ENCODE data around the gene PLEKHA1.

The PLEKHA1 gene

GRCh38 chr10:122373721-122374120 lies 787 bp upstream of the PLEKHA1 start:
- no peak overlapping the region for H3K4me3 ChIP-seq (ENCODE audit: low read length)
- H3K4me1 ChIP-seq (ENCODE audit: low read length), result peaks cover 6% of the 10 kb centered on the region
- no peaks in the 10 kb centered on the region for H3K79me2 ChIP-seq (ENCODE audit: low read length)
- H3K9me3 ChIP-seq (ENCODE audit: insufficient read depth, low read length), result no peaks in the 10 kb centered on the region
- no peak overlapping the region for H3K9ac ChIP-seq (ENCODE audit: low read length)
- no peak for TF ChIP-seq CTCF (IDR thresholded peaks at IDR 0.05; ENCODE audit: low read depth, low read length)
- H3K36me3 ChIP-seq (replicated peaks; ENCODE audit: low read depth, low read length), result no peaks in the 10 kb centered on the region
- no peak overlapping the region for H2AFZ ChIP-seq (ENCODE audit: low read depth, low read length)
- peaks cover 58% of the 10 kb centered on the region for H3K27me3 ChIP-seq (ENCODE audit: low read depth, low read length)
- H3K4me2 ChIP-seq (ENCODE audit: low read length), result peak overlapping the region; percentile 54; the same call in 1 of the 2 replicates
- H3K27ac ChIP-seq (ENCODE audit: low read length), result no peak overlapping the region
- no peaks in the 10 kb centered on the region for H4K20me1 ChIP-seq (ENCODE audit: insufficient read depth, low read length)

GRCh38 chr10:122374859-122375678 lies 561 bp downstream of the PLEKHA1 start:
- peaks cover 64% of the 10 kb centered on the region for H3K27me3 ChIP-seq (ENCODE audit: low read depth, low read length)
- no peaks in the 10 kb centered on the region for H3K36me3 ChIP-seq (replicated peaks; ENCODE audit: low read depth, low read length)
- peaks cover 6% of the 10 kb centered on the region for H3K4me1 ChIP-seq (ENCODE audit: low read length)
- no peaks in the 10 kb centered on the region for H3K9me3 ChIP-seq (ENCODE audit: insufficient read depth, low read length)
- no peak for TF ChIP-seq CTCF (IDR thresholded peaks at IDR 0.05; ENCODE audit: low read depth, low read length)
- TF ChIP-seq EZH2phosphoT487 (IDR thresholded peaks at IDR 0.05; ENCODE audit: low read depth), result peak; percentile 64; the same call in 1 of the 2 replicates
- no peaks in the 10 kb centered on the region; the same call in 1 of the 2 replicates for H4K20me1 ChIP-seq (ENCODE audit: insufficient read depth, low read length)
- H3K9ac ChIP-seq (ENCODE audit: low read length), result peak overlapping the region; percentile 46; the same call in 1 of the 2 replicates
- H3K4me2 ChIP-seq (ENCODE audit: low read length), result peak overlapping the region; percentile 64
- no peak overlapping the region for H2AFZ ChIP-seq (ENCODE audit: low read depth, low read length)
- H3K79me2 ChIP-seq (ENCODE audit: low read length), result no peaks in the 10 kb centered on the region
- peak overlapping the region; percentile 74 for H3K4me3 ChIP-seq (ENCODE audit: low read length)
- no peak overlapping the region for H3K27ac ChIP-seq (ENCODE audit: low read length)

GRCh38 chr10:122375679-122376160 lies 1.2 kb downstream of the PLEKHA1 start:
- no peaks in the 10 kb centered on the region for H3K9me3 ChIP-seq (ENCODE audit: insufficient read depth, low read length)
- H3K4me3 ChIP-seq (ENCODE audit: low read length), result peak overlapping the region; percentile 74
- H3K79me2 ChIP-seq (ENCODE audit: low read length), result no peaks in the 10 kb centered on the region
- H4K20me1 ChIP-seq (ENCODE audit: insufficient read depth, low read length), result no peaks in the 10 kb centered on the region; the same call in 1 of the 2 replicates
- TF ChIP-seq EZH2phosphoT487 (IDR thresholded peaks at IDR 0.05; ENCODE audit: low read depth) (no peak), CTCF (IDR thresholded peaks at IDR 0.05; ENCODE audit: low read depth, low read length) (no peak)
- peak overlapping the region; percentile 64 for H3K4me2 ChIP-seq (ENCODE audit: low read length)
- H3K27ac ChIP-seq (ENCODE audit: low read length), result no peak overlapping the region
- no peaks in the 10 kb centered on the region for H3K36me3 ChIP-seq (replicated peaks; ENCODE audit: low read depth, low read length)
- peaks cover 57% of the 10 kb centered on the region for H3K27me3 ChIP-seq (ENCODE audit: low read depth, low read length)
- peaks cover 6% of the 10 kb centered on the region for H3K4me1 ChIP-seq (ENCODE audit: low read length)
- H2AFZ ChIP-seq (ENCODE audit: low read depth, low read length), result no peak overlapping the region
- no peak overlapping the region for H3K9ac ChIP-seq (ENCODE audit: low read length)

- Histone ChIP-seq H3K9ac (ENCODE audit: low read length) (no peak overlapping the region), H3K79me2 (ENCODE audit: low read length) (no peaks in the 10 kb centered on the region), H3K27ac (ENCODE audit: low read length) (no peak overlapping the region), H3K4me2 (ENCODE audit: low read length) (no peak overlapping the region), H3K4me1 (ENCODE audit: low read length) (peaks cover 6% of the 10 kb centered on the region), H3K4me3 (ENCODE audit: low read length) (no peak overlapping the region), H3K36me3 (replicated peaks; ENCODE audit: low read depth, low read length) (no peaks in the 10 kb centered on the region), H2AFZ (ENCODE audit: low read depth, low read length) (no peak overlapping the region), H4K20me1 (ENCODE audit: insufficient read depth, low read length) (no peaks in the 10 kb centered on the region; the same call in 1 of the 2 replicates), H3K9me3 (ENCODE audit: insufficient read depth, low read length) (no peaks in the 10 kb centered on the region), H3K27me3 (ENCODE audit: low read depth, low read length) (peaks cover 56% of the 10 kb centered on the region)
- TF ChIP-seq EZH2phosphoT487 (IDR thresholded peaks at IDR 0.05; ENCODE audit: low read depth) (no peak), CTCF (IDR thresholded peaks at IDR 0.05; ENCODE audit: low read depth, low read length) (no peak)
These were observed 2.0 kb downstream of the PLEKHA1 start for GRCh38 chr10:122376364-122376961.
